Coronary artery (tissue), 2 donors: ENCODE data around the gene IGSF23.

ENCODE experiments used
- DNase-seq: peaks from one replicate; pipeline ENCODE4 v3.0.0-alpha.2; 2017; ENCODE audit warnings: low spot score
- H3K27ac ChIP-seq, 2 donors: fragments of 200-600 bp; sonication (generic); one replicate each; pipeline ENCODE4 v1.5.1; 2016 to 2019
- H3K4me3 ChIP-seq: fragments of 200-600 bp; sonication (generic); 2 replicates; pipeline ENCODE4 v1.5.1; 2016; ENCODE audit warnings: mild to moderate bottlenecking, moderate library complexity
- TF ChIP-seq, protein P1 (sequence below): fragments of 200-600 bp; sonication (generic); IDR thresholded peaks from one replicate; pipeline ENCODE4 v1.5.1; 2019; ENCODE audit warnings: antibody characterized with exemption

IGSF23 gene

DNA sequence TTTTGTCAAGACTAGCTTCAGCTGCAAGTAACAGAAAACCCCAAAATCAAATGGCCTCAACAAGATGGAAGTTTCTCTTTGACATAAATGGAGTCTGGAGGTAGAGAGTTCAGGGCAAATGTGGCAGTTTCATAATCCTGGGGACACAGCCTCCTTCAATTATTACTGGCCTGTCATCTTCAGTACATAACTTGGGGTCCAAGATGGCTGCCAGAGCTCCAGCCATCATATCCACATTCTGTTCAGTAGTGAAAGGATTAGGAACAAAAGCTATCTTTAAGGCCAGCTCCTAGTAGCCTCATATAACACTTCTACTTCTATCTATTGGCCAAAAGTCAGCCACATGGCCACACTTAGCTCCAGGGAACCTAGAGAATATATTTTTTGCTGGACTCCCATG lies 15.0 kb upstream of the IGSF23 start:
- TF ChIP-seq, protein P1, sequence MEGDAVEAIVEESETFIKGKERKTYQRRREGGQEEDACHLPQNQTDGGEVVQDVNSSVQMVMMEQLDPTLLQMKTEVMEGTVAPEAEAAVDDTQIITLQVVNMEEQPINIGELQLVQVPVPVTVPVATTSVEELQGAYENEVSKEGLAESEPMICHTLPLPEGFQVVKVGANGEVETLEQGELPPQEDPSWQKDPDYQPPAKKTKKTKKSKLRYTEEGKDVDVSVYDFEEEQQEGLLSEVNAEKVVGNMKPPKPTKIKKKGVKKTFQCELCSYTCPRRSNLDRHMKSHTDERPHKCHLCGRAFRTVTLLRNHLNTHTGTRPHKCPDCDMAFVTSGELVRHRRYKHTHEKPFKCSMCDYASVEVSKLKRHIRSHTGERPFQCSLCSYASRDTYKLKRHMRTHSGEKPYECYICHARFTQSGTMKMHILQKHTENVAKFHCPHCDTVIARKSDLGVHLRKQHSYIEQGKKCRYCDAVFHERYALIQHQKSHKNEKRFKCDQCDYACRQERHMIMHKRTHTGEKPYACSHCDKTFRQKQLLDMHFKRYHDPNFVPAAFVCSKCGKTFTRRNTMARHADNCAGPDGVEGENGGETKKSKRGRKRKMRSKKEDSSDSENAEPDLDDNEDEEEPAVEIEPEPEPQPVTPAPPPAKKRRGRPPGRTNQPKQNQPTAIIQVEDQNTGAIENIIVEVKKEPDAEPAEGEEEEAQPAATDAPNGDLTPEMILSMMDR, result no peak
- no peak for DNase-seq
- Histone ChIP-seq H3K4me3 (no peak overlapping the region), H3K27ac (no peak overlapping the region)

DNA sequence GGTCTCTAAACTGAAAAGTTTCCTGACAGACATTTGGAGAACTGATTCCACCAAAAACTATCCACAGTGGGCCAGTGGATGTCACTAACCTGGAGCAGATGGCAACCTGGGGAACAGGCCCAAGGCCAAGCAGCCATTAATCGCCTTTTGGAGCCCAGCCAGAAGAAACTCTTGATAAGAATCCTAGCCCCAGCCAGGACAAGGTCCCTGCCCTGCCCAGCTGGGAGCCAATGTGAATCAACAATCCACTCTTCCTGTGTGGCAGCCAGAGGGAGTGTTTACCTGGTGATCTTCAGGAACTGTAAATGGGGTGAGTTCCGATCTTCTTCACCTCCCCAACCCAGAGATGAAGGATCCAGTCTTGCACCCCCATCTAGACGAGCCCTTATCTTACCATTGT lies 14.5 kb upstream of the IGSF23 start:
- TF ChIP-seq, protein P1, result no peak
- Histone ChIP-seq H3K27ac (no peak overlapping the region), H3K4me3 (no peak overlapping the region)
- DNase-seq, result no peak

DNA sequence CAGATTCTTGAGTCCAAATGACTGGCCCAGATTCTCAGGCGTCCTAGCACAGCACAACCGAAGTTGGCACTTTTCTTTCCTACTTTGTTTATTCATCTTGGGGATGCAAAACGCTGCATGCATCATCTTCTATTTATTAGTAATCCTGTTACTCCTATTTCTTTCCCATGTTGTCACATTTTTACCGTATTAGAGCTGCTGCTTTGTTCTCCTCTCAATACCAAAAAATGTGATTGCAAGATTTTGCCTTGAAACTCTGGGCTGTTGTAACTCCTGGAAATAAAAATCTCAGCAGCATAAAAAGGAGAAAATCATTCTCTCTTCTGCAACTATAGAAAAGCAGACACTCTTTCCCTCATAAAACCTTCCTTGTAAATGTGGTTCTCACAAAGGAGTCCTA lies 12.9 kb upstream of the IGSF23 start:
- Histone ChIP-seq H3K27ac (no peak overlapping the region), H3K4me3 (no peak overlapping the region)
- TF ChIP-seq, protein P1, result no peak
- DNase-seq, result no peak

DNA sequence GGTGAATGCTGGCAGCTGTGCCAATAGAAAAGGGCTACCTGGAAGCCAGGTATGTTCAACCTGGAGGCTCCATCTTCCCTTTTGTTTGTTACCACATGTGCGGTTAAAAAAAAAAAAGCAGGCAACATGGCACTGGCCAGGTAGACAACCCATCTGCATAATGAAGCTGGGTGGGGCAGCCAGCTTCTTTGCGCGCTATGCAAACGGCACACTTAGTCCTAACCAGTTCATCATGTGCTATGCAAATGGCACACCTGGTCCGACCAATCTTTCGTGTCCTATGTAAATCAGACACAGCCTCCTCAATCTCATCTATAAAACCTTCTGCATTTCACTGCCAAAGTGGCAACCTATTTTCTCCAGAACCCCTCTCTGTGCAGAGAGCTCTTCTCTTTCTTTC lies 11.3 kb upstream of the IGSF23 start:
- H3K4me3 ChIP-seq, result no peak overlapping the region
- H3K27ac ChIP-seq, result no peak overlapping the region
- no peak for DNase-seq
- TF ChIP-seq, protein P1, result no peak

DNA sequence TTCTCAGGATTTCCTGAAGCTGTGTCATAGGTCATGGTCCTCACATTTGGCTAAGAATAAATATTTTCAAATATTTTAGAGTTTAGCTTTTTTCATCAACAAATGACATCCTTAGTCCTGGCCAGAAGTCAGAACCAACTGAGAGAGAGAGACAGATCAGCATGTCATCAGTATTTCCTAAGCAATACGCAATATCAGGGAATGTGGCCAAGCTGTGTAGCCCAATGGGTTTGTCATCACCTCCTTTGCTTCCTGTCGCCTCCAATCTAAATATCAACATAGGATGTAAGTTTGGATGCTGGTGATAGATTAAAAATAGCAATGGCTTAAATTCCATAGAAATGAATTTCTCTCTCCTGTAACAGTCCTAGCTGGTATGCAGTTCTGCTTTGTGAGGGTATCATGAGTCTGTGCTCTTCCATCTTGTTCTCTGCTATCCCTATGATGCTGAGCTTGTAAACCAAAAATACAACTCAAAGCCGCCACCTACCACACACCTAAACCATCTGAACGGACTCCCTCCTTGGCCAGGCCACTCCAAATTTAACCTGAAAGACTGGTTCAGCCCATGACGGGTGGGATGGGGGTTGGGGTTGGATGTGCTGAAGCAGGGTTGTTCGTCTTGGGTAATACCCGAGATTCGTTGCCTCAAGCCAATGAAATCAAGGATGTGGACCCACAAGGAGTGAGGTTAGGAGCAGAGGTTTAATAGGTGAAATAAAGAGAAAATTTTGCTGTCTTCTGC lies 10.0 kb upstream of the IGSF23 start:
- Histone ChIP-seq H3K4me3 (no peak overlapping the region), H3K27ac (peak overlapping the region in 1 of 2 donors; percentile 51)
- TF ChIP-seq, protein P1, result no peak
- DNase-seq, result no peak

DNA sequence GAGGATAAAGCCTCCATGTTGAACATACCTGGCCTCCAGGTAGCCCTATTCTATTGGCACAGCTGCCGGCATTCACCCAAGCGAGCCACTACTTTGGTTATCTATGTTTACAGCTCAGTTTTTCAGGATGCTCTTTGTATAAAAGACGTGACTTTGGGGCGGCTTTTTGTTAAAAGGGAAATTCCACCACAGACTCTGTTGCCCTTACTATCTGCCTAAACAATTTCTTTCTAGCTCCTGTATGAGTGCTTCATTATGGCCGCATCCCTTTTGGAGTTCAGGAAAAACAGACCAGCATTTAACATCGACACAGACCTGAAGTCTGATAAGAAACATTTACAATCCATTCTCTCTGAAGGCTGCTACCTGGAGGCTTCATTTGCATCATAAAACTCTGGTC lies 9.1 kb upstream of the IGSF23 start:
- Histone ChIP-seq H3K27ac (no peak overlapping the region), H3K4me3 (no peak overlapping the region)
- no peak for DNase-seq
- TF ChIP-seq, protein P1, result no peak

DNA sequence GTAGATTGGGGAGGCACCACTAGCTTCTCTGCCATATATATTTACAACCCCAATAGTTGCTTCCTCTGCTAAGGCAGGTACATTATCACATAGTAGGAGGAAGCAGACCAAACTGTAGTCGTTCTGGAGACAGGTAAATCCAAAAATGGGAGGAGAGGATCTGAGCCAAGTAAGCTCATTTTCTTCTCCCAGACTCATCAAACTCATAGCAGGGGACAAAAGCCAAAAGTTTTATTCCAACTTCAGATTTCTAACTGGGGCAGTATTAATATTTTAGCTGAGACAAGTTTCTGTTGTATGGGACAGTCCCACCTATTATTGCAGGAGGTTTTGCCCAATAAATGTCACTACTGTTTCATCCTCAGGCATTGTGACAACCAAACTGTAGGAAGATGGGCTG lies 7.8 kb upstream of the IGSF23 start:
- Histone ChIP-seq H3K4me3 (no peak overlapping the region), H3K27ac (no peak overlapping the region)
- no peak for DNase-seq
- TF ChIP-seq, protein P1, result no peak
